K562 (cell line): ENCODE data around the gene CRLF1. TPM values are rescaled to one million over a fixed set of nuclear protein-coding genes. Genes with fewer than 3 reads are reported as not detected.

Source experiments
- ASH1L ChIP-seq: fragments of 450-650 bp; IDR thresholded peaks from 2 replicates; pipeline ENCODE4 v1.6.1; 2018; ENCODE audit warnings: borderline replicate concordance, mild to moderate bottlenecking, low read depth; ENCODE audit not compliant: partially characterized antibody
- BHLHE40 ChIP-seq: IDR thresholded peaks from 2 replicates; pipeline ENCODE4 v1.6.1; 2011; ENCODE audit warnings: low read length, improper control_type of control experiment
- CAMTA2 ChIP-seq: fragments of 250-450 bp; sonication (Bioruptor Pico); conservative IDR thresholded peaks from 2 replicates; pipeline ENCODE4 v1.5.1; 2022
- DIDO1 ChIP-seq: fragments of 450-650 bp; IDR thresholded peaks from 2 replicates; pipeline ENCODE4 v1.6.1; 2016; ENCODE audit warnings: low read depth, missing biosample characterization, missing genetic modification characterization
- ETS2 ChIP-seq: IDR thresholded peaks from 2 replicates; pipeline ENCODE4 v1.6.1; 2016; ENCODE audit warnings: borderline replicate concordance, missing genetic modification characterization, mild to moderate bottlenecking, moderate library complexity, missing compliant biosample characterization; ENCODE audit not compliant: poor library complexity, severe bottlenecking
- EWSR1 ChIP-seq: fragments of 450-650 bp; IDR thresholded peaks from 2 replicates; pipeline ENCODE4 v1.6.1; 2018; ENCODE audit warnings: borderline replicate concordance, mild to moderate bottlenecking, low read depth, moderate library complexity; ENCODE audit not compliant: partially characterized antibody
- HEY1 ChIP-seq: fragments of 250-450 bp; sonication (Bioruptor Pico); IDR thresholded peaks from 2 replicates; pipeline ENCODE4 v1.5.0; 2020; ENCODE audit warnings: mild to moderate bottlenecking, moderate library complexity, borderline replicate concordance
- MBD2 ChIP-seq: sonication (generic); IDR thresholded peaks from 2 replicates; pipeline ENCODE4 v1.6.1; 2016; ENCODE audit warnings: low read depth, borderline replicate concordance
- MCM3 ChIP-seq: fragments of 450-650 bp; IDR thresholded peaks from 2 replicates; pipeline ENCODE4 v1.6.1; 2016
- NFRKB ChIP-seq: fragments of 450-650 bp; IDR thresholded peaks from 2 replicates; pipeline ENCODE4 v1.6.1; 2016; ENCODE audit warnings: low read depth
- NFXL1 ChIP-seq: fragments of 450-650 bp; formaldehyde crosslinking; IDR thresholded peaks from 2 replicates; pipeline ENCODE4 v1.4.0; 2021; ENCODE audit warnings: mild to moderate bottlenecking
- PPARD ChIP-seq: fragments of 250-450 bp; sonication (Bioruptor Pico); IDR thresholded peaks from 2 replicates; pipeline ENCODE4 v1.8.0; 2022; ENCODE audit warnings: inconsistent platforms, mild to moderate bottlenecking, moderate library complexity
- PTTG1 ChIP-seq: fragments of 450-650 bp; IDR thresholded peaks from 2 replicates; pipeline ENCODE4 v1.6.1; 2016; ENCODE audit warnings: low read depth, mild to moderate bottlenecking, missing genetic modification characterization, missing compliant biosample characterization
- SMAD3 ChIP-seq: fragments of 450-650 bp; formaldehyde crosslinking; conservative IDR thresholded peaks from 2 replicates; pipeline ENCODE4 v1.4.0; 2020; ENCODE audit warnings: mild to moderate bottlenecking
- SREBF2 ChIP-seq: sonication (generic); formaldehyde crosslinking; IDR thresholded peaks from 2 replicates; pipeline ENCODE4 v1.4.0; 2020; ENCODE audit warnings: mild to moderate bottlenecking, missing genetic modification reagents
- TCF3 ChIP-seq: sonication (generic); formaldehyde crosslinking; IDR thresholded peaks from 2 replicates; pipeline ENCODE4 v1.4.0; 2020; ENCODE audit warnings: mild to moderate bottlenecking, missing genetic modification reagents
- TCF7L2 ChIP-seq: fragments of 150-350 bp; IDR thresholded peaks from 2 replicates; pipeline ENCODE4 v1.6.1; 2016; ENCODE audit warnings: low read depth, mild to moderate bottlenecking, low read length, moderate library complexity
- ZC3H11A ChIP-seq: IDR thresholded peaks from 2 replicates; pipeline ENCODE4 v1.6.1; 2012; ENCODE audit warnings: low read depth, low read length, improper control_type of control experiment
- ZFX ChIP-seq: sonication (generic); formaldehyde crosslinking; IDR thresholded peaks from 2 replicates; pipeline ENCODE4 v1.8.0; 2022; ENCODE audit warnings: mild to moderate bottlenecking, missing genetic modification reagents, moderate library complexity
- ZNF134 ChIP-seq: fragments of 250-450 bp; sonication (Bioruptor Pico); conservative IDR thresholded peaks from 2 replicates; pipeline ENCODE4 v1.4.0; 2020
- ZNF232 ChIP-seq: sonication (generic); formaldehyde crosslinking; IDR thresholded peaks from 2 replicates; pipeline ENCODE4 v1.8.0; 2022; ENCODE audit warnings: mild to moderate bottlenecking, missing genetic modification reagents
- ZNF3 ChIP-seq: fragments of 250-450 bp; sonication (Bioruptor Pico); IDR thresholded peaks from 2 replicates; pipeline ENCODE4 v1.5.0; 2021; ENCODE audit warnings: mild to moderate bottlenecking, moderate library complexity
- polyA plus RNA-seq, 8 experiments: library from polyadenylated mRNA; depleted of rRNA in 4 of 8; stranded (reverse) in 5 of 8; unstranded in 3 of 8; fragments of >200 nt; fragmentation: Nextera tagmentation in 2 of 8; fragmentation: Illumina TruSeq in 1 of 8; extraction: Ambion mirVana in 2 of 8; extraction: Trizol in 1 of 8; gene quantifications; 2 replicates each; pipeline versions ENCODE4 v1.2.1 to v1.2.3, GENCODE V29; 2011 to 2014; ENCODE audit warnings: inconsistent platforms in 1 of 8, missing spikeins in 1 of 8
- total RNA-seq, 7 experiments: library from RNA; depleted of rRNA in 6 of 7; stranded (reverse); fragments of >200 nt in 6 of 7; fragmentation: Illumina TruSeq in 2 of 7; extraction: Trizol in 2 of 7; gene quantifications; 2 replicates each; pipeline versions ENCODE4 v1.2.1 to v1.2.3, GENCODE V29; 2011 to 2021; ENCODE audit warnings: low replicate concordance in 1 of 7
- TF ChIP-seq, protein P1 (sequence below): fragments of 450-650 bp; IDR thresholded peaks from 2 replicates; pipeline ENCODE4 v1.6.1; 2016; ENCODE audit warnings: low read depth, mild to moderate bottlenecking, moderate library complexity
- TF ChIP-seq, protein P2 (sequence below): fragments of 450-650 bp; IDR thresholded peaks from 2 replicates; pipeline ENCODE4 v1.7.0; 2016; ENCODE audit warnings: borderline replicate concordance
- TF ChIP-seq, protein P3 (sequence below): fragments of 250-450 bp; sonication (Bioruptor Pico); IDR thresholded peaks from 2 replicates; pipeline ENCODE4 v1.8.0; 2022; ENCODE audit warnings: inconsistent platforms
- TF ChIP-seq, protein P4 (sequence below): fragments of 450-650 bp; formaldehyde crosslinking; IDR thresholded peaks from 2 replicates; pipeline ENCODE4 v1.4.0; 2022; ENCODE audit warnings: missing genetic modification characterization

The CRLF1 gene
- total and polyA plus RNA-seq, 9 of the 15 experiments (the other 6 are each of a cell fraction or from before 2014, with no cell fraction given): 0.85 to 3.6 (median 1.7) TPM

DNA sequence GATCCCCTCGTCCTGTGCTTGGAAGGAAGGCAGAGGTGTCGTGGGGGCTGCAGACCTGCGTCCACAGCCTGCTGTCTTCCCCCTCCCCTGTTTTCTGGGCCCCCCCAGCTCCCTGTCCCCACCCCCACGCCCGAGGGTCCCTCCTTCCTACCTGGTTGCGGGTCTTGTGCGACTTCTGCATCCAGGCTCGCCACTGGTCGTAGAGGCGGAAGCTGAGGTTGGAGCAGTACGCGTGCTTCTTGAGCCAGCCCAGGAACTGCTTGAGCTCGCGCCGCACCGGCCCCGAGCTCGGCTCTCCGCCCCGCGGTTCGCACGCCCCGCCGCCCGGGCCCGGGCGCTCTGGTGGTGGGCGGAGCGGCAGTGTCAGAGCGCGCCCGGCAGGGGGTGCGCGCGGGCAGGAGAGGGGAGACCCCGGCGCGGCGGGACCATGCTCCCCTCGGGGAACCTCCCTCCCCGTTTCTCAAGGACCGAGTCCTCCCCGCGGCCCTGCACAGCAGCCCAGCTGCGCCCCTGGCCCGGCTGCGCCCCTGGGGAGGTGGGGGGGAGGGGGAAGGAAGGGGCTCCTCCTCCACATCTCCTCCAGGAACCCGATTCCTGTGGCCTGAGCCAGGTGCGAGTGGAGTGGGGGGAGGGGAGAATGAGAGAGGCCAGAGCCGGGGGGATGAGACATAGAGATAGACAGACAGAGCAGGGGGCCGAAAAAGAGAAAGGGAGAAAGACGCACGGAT is 12.3 kb downstream of the CRLF1 start (continued):
- TF ChIP-seq, protein P1, sequence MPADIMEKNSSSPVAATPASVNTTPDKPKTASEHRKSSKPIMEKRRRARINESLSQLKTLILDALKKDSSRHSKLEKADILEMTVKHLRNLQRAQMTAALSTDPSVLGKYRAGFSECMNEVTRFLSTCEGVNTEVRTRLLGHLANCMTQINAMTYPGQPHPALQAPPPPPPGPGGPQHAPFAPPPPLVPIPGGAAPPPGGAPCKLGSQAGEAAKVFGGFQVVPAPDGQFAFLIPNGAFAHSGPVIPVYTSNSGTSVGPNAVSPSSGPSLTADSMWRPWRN: no peak
- no peak for TF ChIP-seq ZNF134 (CRISPR knock-in tag)
- no peak for TF ChIP-seq MCM3
- TF ChIP-seq, protein P2, sequence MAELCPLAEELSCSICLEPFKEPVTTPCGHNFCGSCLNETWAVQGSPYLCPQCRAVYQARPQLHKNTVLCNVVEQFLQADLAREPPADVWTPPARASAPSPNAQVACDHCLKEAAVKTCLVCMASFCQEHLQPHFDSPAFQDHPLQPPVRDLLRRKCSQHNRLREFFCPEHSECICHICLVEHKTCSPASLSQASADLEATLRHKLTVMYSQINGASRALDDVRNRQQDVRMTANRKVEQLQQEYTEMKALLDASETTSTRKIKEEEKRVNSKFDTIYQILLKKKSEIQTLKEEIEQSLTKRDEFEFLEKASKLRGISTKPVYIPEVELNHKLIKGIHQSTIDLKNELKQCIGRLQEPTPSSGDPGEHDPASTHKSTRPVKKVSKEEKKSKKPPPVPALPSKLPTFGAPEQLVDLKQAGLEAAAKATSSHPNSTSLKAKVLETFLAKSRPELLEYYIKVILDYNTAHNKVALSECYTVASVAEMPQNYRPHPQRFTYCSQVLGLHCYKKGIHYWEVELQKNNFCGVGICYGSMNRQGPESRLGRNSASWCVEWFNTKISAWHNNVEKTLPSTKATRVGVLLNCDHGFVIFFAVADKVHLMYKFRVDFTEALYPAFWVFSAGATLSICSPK: no peak
- TF ChIP-seq SMAD3: no peak
- TF ChIP-seq ZC3H11A: no peak
- TF ChIP-seq NFXL1 (CRISPR knock-in tag): no peak
- TF ChIP-seq ZFX (CRISPR knock-in tag): peak; percentile 33
- TF ChIP-seq, protein P3, sequence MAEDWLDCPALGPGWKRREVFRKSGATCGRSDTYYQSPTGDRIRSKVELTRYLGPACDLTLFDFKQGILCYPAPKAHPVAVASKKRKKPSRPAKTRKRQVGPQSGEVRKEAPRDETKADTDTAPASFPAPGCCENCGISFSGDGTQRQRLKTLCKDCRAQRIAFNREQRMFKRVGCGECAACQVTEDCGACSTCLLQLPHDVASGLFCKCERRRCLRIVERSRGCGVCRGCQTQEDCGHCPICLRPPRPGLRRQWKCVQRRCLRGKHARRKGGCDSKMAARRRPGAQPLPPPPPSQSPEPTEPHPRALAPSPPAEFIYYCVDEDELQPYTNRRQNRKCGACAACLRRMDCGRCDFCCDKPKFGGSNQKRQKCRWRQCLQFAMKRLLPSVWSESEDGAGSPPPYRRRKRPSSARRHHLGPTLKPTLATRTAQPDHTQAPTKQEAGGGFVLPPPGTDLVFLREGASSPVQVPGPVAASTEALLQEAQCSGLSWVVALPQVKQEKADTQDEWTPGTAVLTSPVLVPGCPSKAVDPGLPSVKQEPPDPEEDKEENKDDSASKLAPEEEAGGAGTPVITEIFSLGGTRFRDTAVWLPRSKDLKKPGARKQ (CRISPR knock-in tag): no peak
- TF ChIP-seq ZNF3: no peak
- no peak for TF ChIP-seq TCF7L2
- TF ChIP-seq SREBF2 (CRISPR knock-in tag): no peak
- TF ChIP-seq, protein P4, sequence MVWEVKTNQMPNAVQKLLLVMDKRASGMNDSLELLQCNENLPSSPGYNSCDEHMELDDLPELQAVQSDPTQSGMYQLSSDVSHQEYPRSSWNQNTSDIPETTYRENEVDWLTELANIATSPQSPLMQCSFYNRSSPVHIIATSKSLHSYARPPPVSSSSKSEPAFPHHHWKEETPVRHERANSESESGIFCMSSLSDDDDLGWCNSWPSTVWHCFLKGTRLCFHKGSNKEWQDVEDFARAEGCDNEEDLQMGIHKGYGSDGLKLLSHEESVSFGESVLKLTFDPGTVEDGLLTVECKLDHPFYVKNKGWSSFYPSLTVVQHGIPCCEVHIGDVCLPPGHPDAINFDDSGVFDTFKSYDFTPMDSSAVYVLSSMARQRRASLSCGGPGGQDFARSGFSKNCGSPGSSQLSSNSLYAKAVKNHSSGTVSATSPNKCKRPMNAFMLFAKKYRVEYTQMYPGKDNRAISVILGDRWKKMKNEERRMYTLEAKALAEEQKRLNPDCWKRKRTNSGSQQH: 0 out of 2 replicates have a peak, but pooled peaks have one; percentile 21
- peak; percentile 67 for TF ChIP-seq BHLHE40
- no peak for TF ChIP-seq HEY1 (CRISPR knock-in tag)
- TF ChIP-seq NFRKB: no peak
- no peak for TF ChIP-seq MBD2
- no peak for TF ChIP-seq EWSR1
- no peak for TF ChIP-seq ZNF232 (CRISPR knock-in tag)
- TF ChIP-seq CAMTA2 (CRISPR knock-in tag): no peak
- TF ChIP-seq ASH1L: no peak
- no peak for TF ChIP-seq PTTG1 (tag)
- TF ChIP-seq TCF3 (CRISPR knock-in tag): no peak
- no peak for TF ChIP-seq ETS2 (tag)
- no peak for TF ChIP-seq DIDO1
- no peak for TF ChIP-seq PPARD (CRISPR knock-in tag)
